Hindlimb muscle (tissue), 1 donor: ENCODE data around the gene KLHDC8B. TPM values are rescaled to one million over a fixed set of nuclear protein-coding genes. Genes with fewer than 3 reads are reported as not detected.
A peak's percentile ranks its signal among the peaks of the same experiment; 100 is the strongest.

ENCODE experiments used
- DNase-seq: peaks from one replicate; pipeline ENCODE4 v3.0.0-alpha.2; 2013
- polyA plus RNA-seq: library from polyadenylated mRNA; unstranded; fragments of 120-200 nt; gene quantifications from one replicate; pipeline ENCODE4 v1.2.1, GENCODE V29; 2013; ENCODE audit not compliant: insufficient read length

The KLHDC8B gene
- polyA plus RNA-seq, 1 donor: 84.0 TPM

- no peak for DNase-seq
Observed at GRCh38 chr3:49161197-49161596, 10.2 kb upstream of the KLHDC8B start.

DNA sequence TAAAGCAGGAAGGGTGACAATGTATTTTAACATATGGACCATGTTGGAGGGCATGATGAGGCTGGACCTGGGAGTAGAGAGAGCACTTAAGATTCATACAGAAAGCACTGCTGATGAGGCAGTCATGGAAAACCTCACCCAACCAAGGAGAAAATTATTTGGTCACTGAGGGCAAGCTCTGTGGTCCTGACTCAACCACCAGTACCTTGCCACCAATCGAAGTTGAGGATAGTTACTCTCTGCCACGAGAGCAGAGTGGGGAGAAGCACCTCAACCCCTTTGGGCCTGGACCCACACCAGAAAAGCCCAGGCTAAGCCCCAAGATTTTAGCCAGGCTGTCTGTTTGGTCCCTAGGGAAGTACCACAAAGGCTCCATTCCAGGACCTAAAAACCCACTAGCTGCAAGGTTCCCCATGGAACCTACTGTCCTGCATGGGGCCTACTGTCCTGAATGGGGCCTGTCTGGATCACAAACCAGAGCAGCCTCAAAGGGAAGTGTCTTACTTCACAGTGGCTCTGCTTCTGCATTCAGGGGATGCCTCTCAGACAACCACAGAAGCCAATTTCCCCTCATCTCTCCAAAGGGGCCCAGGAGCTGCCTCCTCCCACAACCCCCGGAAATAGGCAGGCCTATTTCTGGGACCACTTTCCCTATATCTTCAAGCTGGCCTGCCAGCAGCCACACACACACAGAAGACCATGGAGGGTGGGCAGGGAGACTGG, 9.4 kb upstream of the KLHDC8B start:
- DNase-seq: no peak

GRCh38 chr3:49162751-49163419, 8.5 kb upstream of the KLHDC8B start:
- DNase-seq: no peak

- no peak for DNase-seq
Observed at GRCh38 chr3:49163609-49164008, 7.8 kb upstream of the KLHDC8B start.

DNA sequence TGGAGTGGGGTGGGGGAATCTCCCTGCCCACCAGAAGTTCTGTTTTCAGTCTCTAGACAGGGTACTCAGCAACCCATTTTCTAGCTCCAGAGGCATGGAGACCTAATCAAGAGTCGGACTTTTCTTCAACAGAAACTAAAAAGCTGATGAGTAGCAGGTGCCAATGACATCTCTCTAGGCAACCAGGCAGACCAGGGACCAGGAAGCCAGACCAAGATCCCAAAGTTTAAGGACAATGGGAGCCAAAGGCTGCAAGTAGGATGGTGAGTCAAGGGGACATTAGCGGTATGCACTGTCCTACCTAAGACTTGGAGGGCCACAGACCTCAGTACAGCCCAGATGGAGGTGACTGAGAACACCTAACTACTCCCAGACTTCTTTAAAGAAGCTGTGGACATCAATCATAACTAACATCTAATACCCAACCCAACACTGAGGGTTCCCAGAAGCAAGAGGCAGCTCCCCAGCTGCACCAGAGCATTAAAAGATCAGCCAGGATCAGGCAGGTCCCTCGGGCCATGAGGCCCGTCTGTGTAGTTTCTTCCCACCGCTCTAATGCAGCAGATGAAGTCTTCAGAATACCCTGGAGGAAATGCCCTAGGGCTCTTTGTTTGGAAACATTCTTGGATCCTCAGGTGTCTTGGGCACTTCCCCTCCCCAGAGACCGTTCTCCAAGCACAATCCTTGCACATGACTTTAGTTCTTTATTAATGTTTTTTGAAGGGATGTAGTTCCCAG, 6.2 kb upstream of the KLHDC8B start:
- no peak for DNase-seq

DNA sequence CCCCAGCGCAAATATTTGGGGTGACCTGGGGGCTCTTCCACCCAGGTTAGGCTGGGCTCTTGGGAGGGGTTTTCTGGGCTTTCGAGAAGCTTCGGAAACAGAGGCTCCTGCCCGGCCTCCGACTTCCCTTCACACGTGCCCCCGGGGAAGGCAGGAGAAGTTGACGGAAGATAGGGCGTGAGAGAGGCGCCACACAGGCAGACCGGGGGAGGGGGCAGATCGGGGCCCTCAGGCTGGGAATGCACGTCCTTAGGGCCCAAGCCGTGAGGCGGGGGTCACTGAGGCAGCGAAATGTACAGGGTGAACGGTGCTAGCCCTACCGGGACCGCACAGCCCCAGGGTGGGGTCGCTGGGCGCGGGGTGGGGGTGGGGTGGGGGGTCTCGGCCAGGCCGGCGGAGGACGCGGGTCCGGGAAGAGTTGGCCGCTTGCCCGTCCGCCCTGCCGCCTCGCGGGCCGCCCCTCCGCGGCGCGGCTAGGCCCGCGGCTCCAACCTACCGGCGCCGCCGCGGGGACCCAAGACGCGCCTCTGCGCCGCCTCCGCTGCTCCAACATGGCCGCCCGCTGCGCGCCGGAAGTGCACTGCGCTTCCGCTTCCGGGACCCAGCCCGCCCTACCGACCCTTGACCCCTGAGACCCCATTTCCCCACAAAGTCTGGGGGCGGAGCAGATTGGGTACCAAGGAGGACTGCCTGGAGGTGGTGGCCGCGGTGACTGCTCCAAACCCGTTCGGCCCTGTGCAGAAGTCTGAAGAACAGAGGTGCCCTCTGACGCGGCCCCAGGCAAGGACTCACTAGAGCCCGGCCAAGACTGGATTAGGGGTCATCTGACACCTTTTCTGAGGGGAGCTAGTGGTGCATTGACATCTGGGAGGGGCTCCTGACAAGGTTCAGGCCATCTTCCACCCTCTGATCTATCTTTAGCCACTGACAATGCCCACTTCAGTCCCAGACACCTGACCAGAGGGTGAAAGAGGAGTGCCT, 5.3 kb upstream of the KLHDC8B start, which contains the start of gene CCDC71:
Gene CCDC71 (minus strand): TSS at position 561 of the 981 bp plus-strand sequence. CDS start 2,123 bp downstream, outside the sequence.
- peak; percentile 82 for DNase-seq

DNA sequence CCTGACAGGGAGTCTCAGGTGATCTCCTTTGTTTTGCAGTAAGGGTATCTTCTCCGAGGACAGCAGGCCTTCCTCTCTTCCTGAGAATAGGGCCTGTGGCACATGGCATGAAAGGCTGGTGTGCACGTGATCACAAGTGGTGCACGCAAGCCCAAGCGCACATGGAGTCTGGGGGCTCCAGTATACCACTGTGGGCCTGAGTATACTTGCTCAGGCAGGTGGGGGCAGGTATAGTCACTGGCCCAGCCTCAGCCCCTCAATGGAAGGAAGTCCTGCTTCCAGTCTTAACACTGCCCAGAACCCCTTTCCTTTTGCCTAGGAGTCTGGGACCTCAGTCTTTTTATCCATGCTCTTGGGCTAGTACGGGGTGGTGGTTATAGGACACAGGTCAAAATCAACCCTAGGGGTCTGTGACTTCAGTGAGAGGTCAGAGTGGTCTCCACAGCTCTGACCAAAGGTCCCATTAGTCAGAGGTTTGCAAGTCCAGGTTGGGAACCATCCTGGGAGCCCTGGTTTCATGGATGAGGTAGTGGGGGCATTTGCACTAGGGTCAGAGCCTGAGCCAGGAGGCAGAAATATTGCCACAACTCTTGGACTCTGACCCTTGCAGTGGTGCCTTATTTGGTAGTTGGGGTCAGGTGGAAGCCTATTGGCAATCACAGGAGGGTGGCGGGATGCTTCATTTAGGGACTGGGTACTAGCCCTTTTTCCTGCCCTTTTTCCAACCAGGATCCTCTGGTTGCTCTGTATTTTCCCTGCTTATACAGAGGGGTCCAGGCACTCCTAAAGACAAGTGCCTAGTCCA, 4.4 kb upstream of the KLHDC8B start:
- no peak for DNase-seq

- no peak for DNase-seq
Observed at GRCh38 chr3:49170744-49171118, 667 bp upstream of the KLHDC8B start.

- DNase-seq: no peak
Observed at GRCh38 chr3:49171775-49172500, 540 bp downstream of the KLHDC8B start.

- no peak for DNase-seq
Observed at GRCh38 chr3:49172551-49173041, 1.2 kb downstream of the KLHDC8B start.

DNA sequence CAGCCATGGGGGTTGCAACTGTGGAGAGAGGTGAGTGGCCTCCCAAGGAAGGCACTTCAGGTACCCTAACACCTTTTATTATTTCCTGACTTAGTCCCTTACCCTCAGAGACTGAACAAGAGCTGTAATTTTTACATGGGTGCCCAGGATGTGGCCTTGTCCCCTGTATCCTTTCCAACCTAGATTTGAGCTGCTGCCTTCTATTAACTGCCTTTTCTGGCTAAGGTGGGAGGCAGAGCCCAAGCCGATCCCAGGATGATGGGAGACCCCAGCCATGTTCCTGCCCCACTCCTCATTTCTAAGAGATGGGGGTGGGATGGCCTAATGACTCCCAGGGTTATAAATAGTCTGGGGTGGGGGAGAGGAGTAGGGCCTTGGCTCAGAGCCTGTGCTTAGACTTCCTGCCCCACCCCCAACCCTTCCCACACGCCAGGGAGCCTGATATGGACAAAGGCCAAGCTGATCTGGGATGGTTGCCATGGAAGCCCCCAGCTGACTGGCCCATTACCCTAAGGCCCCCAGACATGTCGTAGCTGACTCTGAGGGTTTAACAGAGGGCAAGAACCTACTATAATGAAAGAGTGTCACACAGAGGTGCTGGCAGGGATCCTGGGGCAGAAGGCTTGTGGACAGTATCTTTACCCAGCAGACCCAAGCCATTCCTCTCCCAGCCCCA, 1.9 kb downstream of the KLHDC8B start:
- DNase-seq: peak; percentile 42

DNA sequence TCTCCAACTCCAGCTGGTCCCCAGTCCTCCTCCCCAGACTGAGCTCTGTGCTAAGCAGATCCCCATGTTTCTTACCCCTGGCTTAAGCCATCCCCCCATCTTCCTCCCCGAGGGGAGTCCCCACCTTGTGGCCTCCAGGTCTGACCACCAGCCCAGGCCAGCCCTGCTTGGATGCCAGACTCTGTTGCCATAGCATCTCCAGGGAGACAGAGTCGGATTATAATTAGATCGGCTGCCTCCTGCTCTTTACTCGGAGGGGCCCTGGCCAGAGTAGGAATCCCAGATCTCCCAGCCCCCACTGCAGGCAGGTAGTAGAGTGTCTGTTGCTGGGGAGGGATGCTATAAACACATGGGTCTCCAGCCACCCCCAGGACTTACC, 2.4 kb downstream of the KLHDC8B start:
- no peak for DNase-seq

- DNase-seq: no peak
Observed at GRCh38 chr3:49174397-49174985, 3.1 kb downstream of the KLHDC8B start.

GRCh38 chr3:49175530-49175929, 4.1 kb downstream of the KLHDC8B start:
- no peak for DNase-seq

DNA sequence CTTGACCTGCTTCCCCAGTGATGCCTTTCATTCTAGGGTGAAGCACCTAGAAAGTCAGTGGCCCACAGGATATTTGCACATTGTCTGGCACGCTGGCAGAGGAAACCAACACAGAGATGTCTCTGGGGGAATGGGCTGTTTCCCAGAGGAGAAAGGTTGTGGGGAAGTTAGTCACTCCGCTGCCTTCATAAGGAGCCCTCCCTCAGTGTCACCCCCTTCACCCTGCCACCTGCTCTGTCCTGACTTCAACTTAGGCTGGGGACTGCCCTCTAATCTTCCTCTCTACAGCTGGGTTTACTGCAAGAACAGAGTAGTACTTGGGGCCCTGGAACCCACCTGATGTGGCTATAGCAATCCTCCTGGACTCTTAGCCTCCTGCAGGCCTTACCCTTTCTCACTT, 5.7 kb downstream of the KLHDC8B start:
- DNase-seq: no peak

DNA sequence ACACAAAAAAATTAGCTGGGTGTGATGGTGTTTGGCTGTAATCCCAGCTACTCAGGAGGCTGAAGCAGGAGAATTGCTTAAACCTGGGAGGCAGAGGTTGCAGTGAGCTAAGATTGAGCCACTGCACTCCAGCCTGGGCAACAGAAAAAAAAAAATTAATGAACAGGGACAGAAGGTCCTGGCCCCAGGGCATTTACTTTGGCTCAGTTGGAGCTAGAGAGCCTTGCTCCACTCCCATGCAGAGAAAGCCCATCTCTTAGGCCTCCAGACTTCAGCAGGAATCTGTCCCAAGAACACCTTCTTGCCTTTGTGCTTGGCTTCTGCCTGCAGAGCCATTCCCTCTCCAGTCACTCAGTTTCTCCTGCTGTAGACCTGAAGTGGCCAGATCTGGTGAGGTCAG, 8.7 kb downstream of the KLHDC8B start:
- no peak for DNase-seq

DNA sequence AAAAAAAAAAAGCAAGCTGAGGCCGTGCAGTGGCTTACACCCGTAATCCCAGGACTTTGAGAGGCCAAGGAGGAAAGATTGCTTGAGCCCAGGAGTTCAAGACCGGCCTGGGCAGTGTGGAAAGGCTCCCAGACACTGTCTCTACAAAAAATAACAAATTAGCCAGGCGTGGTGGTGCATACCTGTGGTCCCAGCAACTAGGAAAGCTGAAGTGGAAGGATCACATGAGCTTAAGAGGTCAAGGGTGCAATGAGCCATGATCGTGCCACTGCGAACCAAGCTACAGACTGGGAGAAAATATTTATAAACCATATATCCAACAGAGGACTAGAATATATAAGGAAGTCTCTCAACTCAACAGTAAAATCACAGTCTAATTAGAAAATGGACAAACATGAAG, 10.0 kb downstream of the KLHDC8B start:
- DNase-seq: no peak

DNA sequence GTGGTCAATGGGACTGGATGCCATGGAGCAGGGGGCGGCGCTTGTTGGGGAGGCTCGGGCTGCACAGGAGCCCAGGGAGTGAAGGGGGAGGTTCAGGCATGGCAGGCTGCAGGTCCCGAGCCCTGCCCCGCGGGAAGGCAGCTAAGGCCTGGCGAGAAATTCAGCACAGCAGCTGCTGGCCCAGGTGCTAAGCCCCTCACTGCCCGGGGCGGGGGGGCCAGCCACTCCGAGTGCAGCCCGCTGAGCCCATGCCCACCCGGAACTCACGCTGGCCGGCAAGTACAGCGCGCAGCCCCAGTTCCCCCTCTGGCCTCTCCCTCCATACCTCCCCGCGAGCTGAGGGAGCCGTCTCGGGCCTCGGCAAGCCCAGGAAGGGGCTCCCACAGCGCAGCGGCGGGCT, 11.3 kb downstream of the KLHDC8B start:
- no peak for DNase-seq

GRCh38 chr3:49183873-49184272, 12.5 kb downstream of the KLHDC8B start:
- DNase-seq: no peak

GRCh38 chr3:49191741-49192140, 20.3 kb downstream of the KLHDC8B start:
- DNase-seq: no peak
